Nephron progenitor cell (in vitro differentiated cells): ENCODE results near the gene NPEPL1.

ENCODE experiments used
- DNase-seq: peaks from one replicate; pipeline ENCODE4 v3.0.0; 2021
- H3K27ac Mint-ChIP-seq: 2 replicates; pipeline ENCODE4 v1.8.0; 2021; ENCODE audit warnings: mild to moderate bottlenecking, moderate library complexity, mixed read lengths
- H3K27me3 Mint-ChIP-seq: 2 replicates; pipeline ENCODE4 v1.8.0; 2021; ENCODE audit warnings: mild to moderate bottlenecking, low read depth, mixed read lengths; ENCODE audit not compliant: poor library complexity
- H3K36me3 Mint-ChIP-seq: 2 replicates; pipeline ENCODE4 v1.8.0; 2021; ENCODE audit warnings: low read depth, mixed read lengths
- H3K4me1 Mint-ChIP-seq: 2 replicates; pipeline ENCODE4 v1.8.0; 2021; ENCODE audit warnings: mixed read lengths
- H3K4me3 Mint-ChIP-seq: 2 replicates; pipeline ENCODE4 v1.8.0; 2021; ENCODE audit warnings: mild to moderate bottlenecking, moderate library complexity, mixed read lengths
- H3K9me3 Mint-ChIP-seq: 2 replicates; pipeline ENCODE4 v1.8.0; 2021; ENCODE audit warnings: mild to moderate bottlenecking, moderate library complexity, mixed read lengths
- CTCF ChIP-seq: fragments of 200-600 bp; sonication (generic); IDR thresholded peaks from 2 replicates; pipeline ENCODE4 v1.5.0; 2021; ENCODE audit warnings: antibody characterized with exemption

The NPEPL1 gene

GRCh38 chr20:58675146-58675584 lies 17.4 kb upstream of the NPEPL1 start:
- H3K9me3 Mint-ChIP-seq = no peaks in the 10 kb centered on the region

GRCh38 chr20:58675641-58676040 lies 17.0 kb upstream of the NPEPL1 start:
- Mint-ChIP-seq H3K36me3 (peaks cover 75% of the 10 kb centered on the region), H3K4me1 (peaks cover 5% of the 10 kb centered on the region), H3K27me3 (peaks cover 5% of the 10 kb centered on the region), H3K27ac (no peak overlapping the region), H3K9me3 (no peaks in the 10 kb centered on the region), H3K4me3 (no peak overlapping the region)
- TF ChIP-seq CTCF = no peak
- no peak for DNase-seq

More at GRCh38 chr20:58675146-58675584, 17.4 kb upstream of the NPEPL1 start:
- no peak overlapping the region for H3K4me3 Mint-ChIP-seq
- H3K27ac Mint-ChIP-seq = no peak overlapping the region
- TF ChIP-seq CTCF = no peak
- DNase-seq = no peak
- H3K4me1 Mint-ChIP-seq = peaks cover 5% of the 10 kb centered on the region
- H3K27me3 Mint-ChIP-seq = peaks cover 5% of the 10 kb centered on the region
- H3K36me3 Mint-ChIP-seq = peaks cover 74% of the 10 kb centered on the region

- Mint-ChIP-seq H3K36me3 (peaks cover 74% of the 10 kb centered on the region), H3K9me3 (no peaks in the 10 kb centered on the region), H3K27me3 (peaks cover 5% of the 10 kb centered on the region), H3K4me3 (no peak overlapping the region), H3K4me1 (peaks cover 5% of the 10 kb centered on the region), H3K27ac (no peak overlapping the region)
- DNase-seq = no peak
- TF ChIP-seq CTCF = no peak
Measured at GRCh38 chr20:58676161-58676560, 16.4 kb upstream of the NPEPL1 start.

- Mint-ChIP-seq H3K36me3 (peaks cover 73% of the 10 kb centered on the region), H3K4me3 (no peak overlapping the region), H3K9me3 (no peaks in the 10 kb centered on the region), H3K27ac (no peak overlapping the region), H3K4me1 (peaks cover 5% of the 10 kb centered on the region), H3K27me3 (peaks cover 5% of the 10 kb centered on the region)
- TF ChIP-seq CTCF = no peak
- DNase-seq = no peak
Measured at GRCh38 chr20:58677079-58677604, 15.5 kb upstream of the NPEPL1 start.

- Mint-ChIP-seq H3K36me3 (peaks cover 77% of the 10 kb centered on the region), H3K27me3 (peaks cover 5% of the 10 kb centered on the region), H3K27ac (no peak overlapping the region), H3K4me3 (no peak overlapping the region), H3K4me1 (peaks cover 5% of the 10 kb centered on the region), H3K9me3 (no peaks in the 10 kb centered on the region)
- no peak for DNase-seq
- TF ChIP-seq CTCF = no peak
Measured at GRCh38 chr20:58677808-58678207, 14.8 kb upstream of the NPEPL1 start.

- H3K27me3 Mint-ChIP-seq = peaks cover 5% of the 10 kb centered on the region
- no peak for TF ChIP-seq CTCF
- peaks cover 5% of the 10 kb centered on the region for H3K4me1 Mint-ChIP-seq
- DNase-seq = no peak
- no peaks in the 10 kb centered on the region for H3K9me3 Mint-ChIP-seq
- no peak overlapping the region for H3K4me3 Mint-ChIP-seq
- no peak overlapping the region for H3K27ac Mint-ChIP-seq
- peaks cover 68% of the 10 kb centered on the region for H3K36me3 Mint-ChIP-seq
Measured at GRCh38 chr20:58678806-58679205, 13.8 kb upstream of the NPEPL1 start.
